CD4-positive, alpha-beta T cell treated with Interleukin-1 beta for 1 hour (primary cell): ENCODE measurements around the gene KIR2DL1.
"Not testable (repeated sequence)": the region's sequence is repeated elsewhere in the genome, so short reads cannot be mapped to it uniquely, and the experiment has no call there.

Experiments used
- DNase-seq, 2 donors: peaks; one replicate each; pipeline ENCODE4 v3.0.0-alpha.2; 2020 to 2022

The KIR2DL1 gene

DNA sequence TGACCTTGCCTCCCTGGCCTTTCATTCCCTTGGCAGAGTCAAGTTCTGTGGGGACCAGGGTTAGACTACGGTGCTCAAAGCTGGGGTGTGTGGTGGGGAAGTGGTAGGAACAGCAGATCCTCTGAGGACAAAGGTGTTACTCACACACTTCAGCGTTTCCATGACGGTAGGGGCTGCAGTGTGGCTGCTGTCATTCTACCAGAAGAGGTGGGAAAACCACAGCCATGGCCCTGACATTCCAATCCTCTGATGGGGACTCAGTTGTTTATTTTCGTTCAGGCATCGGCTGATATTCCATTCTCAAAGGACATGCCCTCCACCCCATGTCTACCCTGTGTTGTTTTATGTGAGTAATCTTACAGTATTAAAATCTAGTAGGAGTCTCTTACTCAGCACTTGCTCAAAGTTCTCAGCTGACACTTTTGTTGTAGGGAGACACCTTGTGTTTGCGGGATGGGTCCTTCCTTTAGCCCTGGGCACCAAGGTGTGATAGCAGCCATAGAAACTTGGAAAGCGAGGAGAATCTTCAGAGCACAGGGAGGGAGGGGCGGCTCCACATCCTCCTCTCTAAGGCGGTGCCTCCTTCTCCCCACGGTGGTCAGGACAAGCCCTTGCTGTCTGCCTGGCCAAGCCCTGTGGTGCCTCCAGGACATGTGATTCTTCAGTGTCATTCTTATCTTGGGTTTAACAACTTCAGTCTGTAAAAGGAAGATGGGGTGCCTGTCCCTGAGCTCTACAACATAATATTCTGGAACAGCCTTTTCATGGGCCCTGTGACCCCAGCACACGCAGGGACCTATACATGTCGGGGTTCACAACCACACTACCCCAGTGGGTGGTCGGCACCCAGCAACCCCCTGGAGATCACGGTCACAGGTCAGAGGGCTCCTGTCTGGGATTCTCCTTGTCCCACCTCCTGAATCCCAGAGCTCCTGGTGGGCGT is 1.7 kb downstream of the KIR2DL1 start:
- not testable (repeated sequence) for DNase-seq

GRCh38 chr19:54772666-54773065 is 3.1 kb downstream of the KIR2DL1 start:
- not testable (repeated sequence) for DNase-seq

DNA sequence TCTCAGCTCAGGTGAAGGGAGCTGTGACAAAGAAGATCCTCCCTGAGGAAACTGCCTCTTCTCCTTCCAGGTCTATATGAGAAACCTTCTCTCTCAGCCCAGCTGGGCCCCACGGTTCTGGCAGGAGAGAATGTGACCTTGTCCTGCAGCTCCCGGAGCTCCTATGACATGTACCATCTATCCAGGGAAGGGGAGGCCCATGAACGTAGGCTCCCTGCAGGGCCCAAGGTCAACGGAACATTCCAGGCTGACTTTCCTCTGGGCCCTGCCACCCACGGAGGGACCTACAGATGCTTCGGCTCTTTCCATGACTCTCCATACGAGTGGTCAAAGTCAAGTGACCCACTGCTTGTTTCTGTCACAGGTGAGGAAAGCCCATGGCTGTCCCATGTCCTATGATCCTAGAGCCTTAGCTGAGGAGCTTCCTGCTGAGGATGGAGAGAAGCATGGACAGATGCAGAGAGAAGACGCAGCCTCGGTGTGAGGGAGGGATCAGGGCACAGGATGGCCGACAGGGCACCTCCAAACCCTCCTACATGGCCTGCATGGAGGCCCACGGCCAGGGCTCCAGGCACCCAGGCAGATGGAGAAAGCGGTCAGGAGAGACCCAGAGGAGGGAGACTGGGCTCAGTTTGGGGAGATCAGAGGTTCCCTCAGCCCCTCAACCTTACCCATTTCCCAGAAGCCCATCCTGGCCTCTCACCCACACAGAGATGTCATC is 5.7 kb downstream of the KIR2DL1 start:
- DNase-seq: not testable (repeated sequence)

GRCh38 chr19:54775830-54776229 is 6.2 kb downstream of the KIR2DL1 start:
- DNase-seq: not testable (repeated sequence)

DNA sequence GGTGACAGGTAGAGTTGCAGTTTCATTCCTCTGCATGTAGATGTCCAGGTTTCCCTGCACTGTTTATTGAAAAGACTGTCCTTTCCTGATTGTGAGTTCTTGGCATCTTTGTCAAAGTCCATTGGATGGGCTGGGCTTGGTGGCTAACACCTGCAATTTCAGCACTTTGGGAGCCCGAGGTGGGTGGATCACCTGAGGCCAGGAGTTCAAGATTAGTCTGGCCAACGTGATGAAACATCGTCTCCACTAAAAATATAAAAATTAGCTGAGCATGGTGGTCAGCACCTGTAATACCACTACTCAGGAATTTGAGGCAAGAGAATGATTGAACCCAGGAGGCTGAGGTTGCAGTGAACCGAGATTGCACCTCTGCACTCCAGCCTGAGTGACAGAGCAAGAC is 8.3 kb downstream of the KIR2DL1 start:
- DNase-seq: not testable (repeated sequence)

GRCh38 chr19:54778896-54779295 is 9.3 kb downstream of the KIR2DL1 start:
- DNase-seq: peak in 1 of 2 donors; percentile 66

GRCh38 chr19:54782916-54783315 is 13.3 kb downstream of the KIR2DL1 start:
- not testable (repeated sequence) for DNase-seq

GRCh38 chr19:54786091-54786723 is 16.6 kb downstream of the KIR2DL1 start:
- DNase-seq: not testable (repeated sequence)

DNA sequence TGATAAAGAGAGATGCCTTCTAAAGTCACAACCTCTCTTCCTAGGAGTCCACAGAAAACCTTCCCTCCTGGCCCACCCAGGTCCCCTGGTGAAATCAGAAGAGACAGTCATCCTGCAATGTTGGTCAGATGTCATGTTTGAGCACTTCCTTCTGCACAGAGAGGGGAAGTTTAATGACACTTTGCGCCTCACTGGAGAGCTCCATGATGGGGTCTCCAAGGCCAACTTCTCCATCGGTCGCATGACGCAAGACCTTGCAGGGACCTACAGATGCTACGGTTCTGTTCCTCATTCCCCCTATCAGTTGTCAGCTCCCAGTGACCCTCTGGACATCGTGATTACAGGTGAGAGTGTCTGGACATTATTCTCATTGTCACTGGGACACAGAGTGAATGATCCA is 18.6 kb downstream of the KIR2DL1 start:
- peak in 1 of 2 donors; percentile 67 for DNase-seq

- no peak for DNase-seq
Measured at GRCh38 chr19:54790711-54791110, 21.1 kb downstream of the KIR2DL1 start.

- DNase-seq: no peak
Measured at GRCh38 chr19:54791476-54791875, 21.9 kb downstream of the KIR2DL1 start.

DNA sequence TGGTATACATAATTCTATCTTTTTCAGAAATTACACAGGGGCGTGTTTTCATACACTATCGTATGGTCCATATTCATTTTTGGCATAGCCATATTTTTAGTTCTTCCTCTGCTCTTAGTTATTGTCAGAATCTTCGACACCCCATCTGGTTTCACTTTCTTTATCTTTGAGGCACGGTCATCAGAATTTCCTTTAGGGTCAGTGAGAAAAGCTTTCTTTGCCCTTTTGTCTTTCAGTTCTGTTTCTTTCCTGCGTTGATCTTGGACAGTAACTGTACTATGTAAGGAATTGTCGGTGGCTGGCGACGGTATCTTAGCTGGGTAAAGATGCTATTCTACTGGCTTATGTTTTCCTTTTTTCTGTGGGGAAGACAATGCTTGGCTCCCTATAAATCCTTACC is 23.2 kb downstream of the KIR2DL1 start:
- peak in 1 of 2 donors; percentile 10 for DNase-seq

DNA sequence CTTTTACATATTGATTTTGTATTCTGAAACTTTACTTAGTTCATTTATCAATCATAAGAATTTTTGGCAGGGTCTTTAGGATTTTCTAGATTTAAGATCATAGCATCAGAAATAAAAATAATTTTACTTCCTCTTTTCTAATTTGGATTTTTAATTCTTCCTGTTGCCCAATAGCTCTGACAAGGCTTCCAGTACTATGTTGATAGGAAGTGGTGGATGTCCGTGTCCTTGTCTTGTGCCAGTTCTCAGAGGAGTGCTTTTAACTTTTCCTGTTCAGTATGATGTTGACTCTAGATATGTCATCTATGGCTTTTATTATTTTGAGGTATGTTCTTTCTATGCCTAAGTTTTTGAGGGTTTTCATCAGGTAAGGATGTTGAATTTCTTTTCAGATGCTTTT is 26.2 kb downstream of the KIR2DL1 start:
- DNase-seq: no peak

DNA sequence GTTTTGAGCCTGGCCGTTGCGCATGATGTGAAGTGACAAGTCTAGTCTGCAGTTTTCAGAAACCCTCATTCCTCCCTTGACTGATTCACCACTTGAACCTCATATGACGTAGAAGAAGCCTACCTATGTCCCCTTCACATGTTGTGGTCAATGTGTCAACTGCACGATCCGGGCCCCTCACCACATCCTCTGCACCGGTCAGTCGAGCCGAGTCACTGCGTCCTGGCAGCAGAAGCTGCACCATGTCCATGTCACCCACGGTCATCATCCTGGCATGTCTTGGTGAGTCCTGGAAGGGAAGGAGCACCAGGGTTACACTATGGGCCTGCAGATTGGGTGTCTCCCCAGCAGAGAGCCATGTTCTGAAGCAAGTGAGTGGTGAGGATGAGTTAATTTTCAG is 33.8 kb downstream of the KIR2DL1 start, which contains the start of gene KIR2DL4:
Gene KIR2DL4 (plus strand): TSS at position 201 of the 400 bp plus-strand sequence. CDS start 42 bp downstream, at position 243.
- peak in 1 of 2 donors; percentile 30 for DNase-seq

DNA sequence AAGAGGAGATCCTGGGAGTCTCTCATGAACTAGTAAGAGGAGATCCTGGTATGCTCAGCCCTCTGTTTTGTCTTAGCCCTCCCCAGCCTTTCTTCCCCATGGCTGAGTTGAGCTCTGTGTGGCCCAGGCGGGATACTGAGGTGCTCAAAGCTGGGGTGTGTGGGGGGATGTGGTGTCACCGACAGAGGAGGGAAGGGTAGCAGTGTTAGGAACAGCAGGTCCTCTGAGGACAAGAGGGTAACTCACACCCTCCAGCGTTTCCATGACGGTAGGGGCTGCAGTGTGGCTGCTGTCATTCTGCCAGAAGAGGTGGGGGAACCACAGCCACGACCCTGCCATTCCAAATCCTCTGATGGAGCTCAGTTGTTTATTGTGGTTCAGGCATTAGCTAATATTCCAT is 34.5 kb downstream of the KIR2DL1 start:
- DNase-seq: no peak

- no peak for DNase-seq
Measured at GRCh38 chr19:54804571-54804970, 35.0 kb downstream of the KIR2DL1 start.

DNA sequence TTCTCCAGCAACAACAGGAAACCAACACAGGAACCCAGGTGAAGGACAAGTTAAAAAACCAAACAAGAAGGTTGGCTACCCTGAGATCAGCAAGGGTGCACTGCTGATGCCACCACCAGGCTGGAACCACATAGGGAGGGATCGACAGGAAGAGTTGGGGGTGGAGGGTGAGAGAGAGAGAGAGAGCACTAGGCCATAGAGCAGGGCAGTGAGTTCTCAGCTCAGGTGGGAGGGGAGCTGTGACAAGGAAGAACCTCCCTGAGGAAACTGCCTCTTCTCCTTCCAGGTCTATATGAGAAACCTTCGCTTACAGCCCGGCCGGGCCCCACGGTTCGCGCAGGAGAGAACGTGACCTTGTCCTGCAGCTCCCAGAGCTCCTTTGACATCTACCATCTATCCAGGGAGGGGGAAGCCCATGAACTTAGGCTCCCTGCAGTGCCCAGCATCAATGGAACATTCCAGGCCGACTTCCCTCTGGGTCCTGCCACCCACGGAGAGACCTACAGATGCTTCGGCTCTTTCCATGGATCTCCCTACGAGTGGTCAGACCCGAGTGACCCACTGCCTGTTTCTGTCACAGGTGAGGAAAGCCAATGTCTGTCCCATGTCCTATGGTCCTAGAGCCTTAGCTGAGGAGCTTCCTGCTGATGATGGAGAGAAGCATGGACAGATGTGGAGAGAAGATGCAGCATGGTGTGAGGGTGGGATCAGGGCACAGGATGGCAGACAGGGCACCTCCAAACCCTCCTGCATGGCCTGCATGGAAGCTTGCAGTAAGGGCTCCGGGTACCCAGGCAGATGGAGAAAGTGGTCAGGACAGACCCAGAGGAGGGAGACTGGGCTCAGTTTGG is 36.3 kb downstream of the KIR2DL1 start:
- no peak for DNase-seq

DNA sequence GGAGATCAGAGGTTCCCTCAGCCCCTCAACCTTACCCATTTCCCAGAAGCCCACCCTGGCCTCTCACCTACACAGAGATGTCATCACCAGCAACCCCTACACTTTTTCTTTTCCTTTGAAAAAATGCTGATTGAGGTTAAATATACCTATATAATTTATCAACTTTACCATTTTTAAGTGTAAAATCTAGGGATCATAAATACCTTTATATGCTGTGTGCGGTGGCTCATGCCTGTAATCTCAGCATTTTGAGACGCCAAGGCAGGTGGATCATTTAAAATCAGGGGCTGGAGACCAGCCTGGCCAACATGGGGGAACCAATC is 36.9 kb downstream of the KIR2DL1 start:
- no peak for DNase-seq

GRCh38 chr19:54814571-54814970 is 45.0 kb downstream of the KIR2DL1 start:
- DNase-seq: not testable (repeated sequence)

GRCh38 chr19:54816251-54816650 is 46.7 kb downstream of the KIR2DL1 start, which contains the start of gene KIR3DL1:
Gene KIR3DL1, plus strand, starts transcription at chr19:54816468.
- not testable (repeated sequence) for DNase-seq

GRCh38 chr19:54817670-54818536 is 48.3 kb downstream of the KIR2DL1 start:
- no peak for DNase-seq
